Stimulated activated CD8-positive, alpha-beta memory T cell treated with anti-CD3 and anti-CD28 coated beads, Interleukin-15, amount 100 ng/mL, for 48 hours (primary cell): Measurements from ENCODE around the gene ABTB2.

Experiments used
- DNase-seq, 2 donors: peaks; one replicate each; pipeline ENCODE4 v3.0.0-alpha.2; 2020; ENCODE audit warnings: low read depth in 2 of 2

The ABTB2 gene

GRCh38 chr11:34114014-34114413 is 243.8 kb downstream of the ABTB2 start:
- no peak for DNase-seq

GRCh38 chr11:34111722-34112270 is 246.0 kb downstream of the ABTB2 start:
- no peak for DNase-seq

GRCh38 chr11:34105957-34106504 is 251.8 kb downstream of the ABTB2 start:
- no peak for DNase-seq

- DNase-seq: peak; percentile 95 to 96
These were observed 252.5 kb downstream of the ABTB2 start, which contains the start of gene NAT10 for GRCh38 chr11:34105079-34105956. Gene NAT10 (plus strand): TSS chr11:34105629. CDS start chr11:34108226, 2,597 bp downstream.

- no peak for DNase-seq
These were observed 253.1 kb downstream of the ABTB2 start for GRCh38 chr11:34104680-34105078.
